Embryonic facial prominence (tissue), 1 donor: Measurements from ENCODE around the gene SLC16A12.

Experiments
- DNase-seq: peaks from one replicate; pipeline ENCODE4 v3.0.0-alpha.2; 2016; ENCODE audit errors: extremely low spot score

The SLC16A12 gene

GRCh38 chr10:89535171-89536012 lies at the start of gene SLC16A12:
Gene SLC16A12 (minus strand): TSS chr10:89535594. CDS start chr10:89462578, 73,016 bp downstream.
- DNase-seq: no peak

- DNase-seq: no peak
Measured at GRCh38 chr10:89582022-89582421, 46.6 kb upstream of the SLC16A12 start.

- DNase-seq: no peak
Measured at GRCh38 chr10:89580243-89580642, 44.8 kb upstream of the SLC16A12 start.

GRCh38 chr10:89576696-89577095 lies 41.3 kb upstream of the SLC16A12 start:
- DNase-seq: no peak

GRCh38 chr10:89576022-89576421 lies 40.6 kb upstream of the SLC16A12 start:
- no peak for DNase-seq

GRCh38 chr10:89575031-89575430 lies 39.6 kb upstream of the SLC16A12 start:
- DNase-seq: no peak

GRCh38 chr10:89574368-89574767 lies 39.0 kb upstream of the SLC16A12 start:
- DNase-seq: no peak

- no peak for DNase-seq
Measured at GRCh38 chr10:89567576-89568245, 32.3 kb upstream of the SLC16A12 start.

GRCh38 chr10:89566992-89567391 lies 31.6 kb upstream of the SLC16A12 start:
- no peak for DNase-seq

GRCh38 chr10:89566095-89566950 lies 30.9 kb upstream of the SLC16A12 start:
- no peak for DNase-seq

- no peak for DNase-seq
Measured at GRCh38 chr10:89565180-89565579, 29.8 kb upstream of the SLC16A12 start.

GRCh38 chr10:89563861-89564478 lies 28.6 kb upstream of the SLC16A12 start:
- DNase-seq: no peak

- DNase-seq: no peak
Measured at GRCh38 chr10:89563311-89563710, 27.9 kb upstream of the SLC16A12 start.

- no peak for DNase-seq
Measured at GRCh38 chr10:89556600-89556999, 21.2 kb upstream of the SLC16A12 start.

GRCh38 chr10:89555688-89556445 lies 20.5 kb upstream of the SLC16A12 start:
- no peak for DNase-seq

GRCh38 chr10:89554433-89554832 lies 19.0 kb upstream of the SLC16A12 start:
- DNase-seq: no peak

- DNase-seq: no peak
Measured at GRCh38 chr10:89553064-89553734, 17.8 kb upstream of the SLC16A12 start.

GRCh38 chr10:89552213-89552612 lies 16.8 kb upstream of the SLC16A12 start:
- DNase-seq: no peak

GRCh38 chr10:89550509-89550908 lies 15.1 kb upstream of the SLC16A12 start:
- no peak for DNase-seq

- no peak for DNase-seq
Measured at GRCh38 chr10:89549510-89549909, 14.1 kb upstream of the SLC16A12 start.
